HCT116 (cell line): ENCODE data around the gene EXOSC5. TPM values are rescaled to one million over a fixed set of nuclear protein-coding genes. Genes with fewer than 3 reads are reported as not detected.
"Not testable (repeated sequence)": the region's sequence is repeated elsewhere in the genome, so short reads cannot be mapped to it uniquely, and the experiment has no call there.

Experiments used
- ATAC-seq: fragments of 200-7000 bp; cut with Tn5 transposase; 2 replicates; pipeline ENCODE4 v1.9.1; 2020; ENCODE audit warnings: mild to moderate bottlenecking, moderate library complexity
- BruUV-seq: library from RNA; stranded (reverse); fragments of 400-500 nt; replicated peaks from 2 replicates; lab custom pipeline; 2021; lab: Mats Ljungman, UMichigan
- CTCF ChIA-PET: fragments of 300-600 bp; sonication (Branson Sonifier 250); formaldehyde crosslinking; loops from one replicate; lab custom pipeline; 2021; ENCODE audit warnings: antibody characterized with exemption; lab: Charles Lee
- POLR2A ChIA-PET: fragments of 300-600, 350-600 bp; sonication (Branson Sonifier 250); formaldehyde crosslinking; loops from one replicate; lab custom pipeline; 2021; ENCODE audit warnings: antibody characterized with exemption; lab: Charles Lee
- RAD21 ChIA-PET, 2 experiments: fragments of 300-600 bp; sonication (Branson Sonifier 250); formaldehyde crosslinking; loops; one replicate each; lab custom pipeline; 2023; ENCODE audit warnings: low total read pairs in 2 of 2; ENCODE audit not compliant: uncharacterized antibody in 2 of 2, unreplicated experiment in 2 of 2, low non-redundant PET in 1 of 2; lab: Charles Lee
- DNase-seq: peaks from one replicate; pipeline ENCODE4 v3.0.0-alpha.2; 2010; ENCODE audit warnings: low read depth, low spot score
- H2AFZ ChIP-seq: fragments of 200-600 bp; shearing (Covaris generic), sonication (generic); 2 replicates; pipeline ENCODE4 v1.6.1; 2017; ENCODE audit warnings: low read depth, mixed run types, mixed read lengths, antibody characterized with exemption, low read length; ENCODE audit not compliant: poor library complexity, severe bottlenecking
- H3K27ac ChIP-seq: 2 replicates; pipeline ENCODE4 v1.5.1; 2012; ENCODE audit warnings: low read depth, low read length
- H3K27me3 ChIP-seq: fragments of 200-600 bp; sonication (generic); 2 replicates; pipeline ENCODE4 v1.6.1; 2016; ENCODE audit warnings: mixed run types, low read length, mixed read lengths; ENCODE audit not compliant: insufficient read depth
- H3K36me3 ChIP-seq, 2 experiments: fragments of 200-500 bp in 1 of 2; fragments of 200-600 bp in 1 of 2; sonication (Bioruptor generic) in 1 of 2; sonication (generic) in 1 of 2; 2 replicates each; pipeline versions ENCODE4 v1.5.1 to v1.6.1; 2014 to 2016; ENCODE audit warnings: low read length in 2 of 2, inconsistent platforms in 1 of 2, mixed read lengths in 1 of 2, mixed run types in 1 of 2; ENCODE audit not compliant: insufficient read depth in 2 of 2, control insufficient read depth in 1 of 2
- H3K4me1 ChIP-seq, 2 experiments: fragments of 200-600 bp in 1 of 2; sonication (generic) in 1 of 2; 2 replicates each; pipeline versions ENCODE4 v1.5.1 to v1.6.1; 2012 to 2017; ENCODE audit warnings: low read length in 2 of 2, inconsistent platforms in 1 of 2, mild to moderate bottlenecking in 1 of 2, mixed read lengths in 1 of 2, mixed run types in 1 of 2, moderate library complexity in 1 of 2; ENCODE audit not compliant: insufficient read depth in 2 of 2, control insufficient read depth in 1 of 2
- H3K4me2 ChIP-seq: fragments of 200-600 bp; sonication (generic); 2 replicates; pipeline ENCODE4 v1.6.1; 2017; ENCODE audit warnings: mixed run types, low read length, mixed read lengths
- H3K4me3 ChIP-seq, 2 experiments: fragments of 200-600 bp in 1 of 2; sonication (generic) in 1 of 2; replicated peaks in 1 of 2; 2 replicates each; pipeline ENCODE4 v1.5.1; 2011 to 2016; ENCODE audit warnings: low read length in 2 of 2, control low read depth in 1 of 2, low read depth in 1 of 2, mild to moderate bottlenecking in 1 of 2, mixed read lengths in 1 of 2, mixed run types in 1 of 2
- H3K79me2 ChIP-seq: fragments of 200-600 bp; sonication (generic); 2 replicates; pipeline ENCODE4 v1.6.1; 2017; ENCODE audit warnings: mild to moderate bottlenecking, mixed run types, low read length, moderate library complexity, mixed read lengths; ENCODE audit not compliant: insufficient read depth
- H3K9ac ChIP-seq: fragments of 200-600 bp; sonication (generic); 2 replicates; pipeline ENCODE4 v1.6.1; 2016; ENCODE audit warnings: low read length, mixed read lengths
- H3K9me2 ChIP-seq: fragments of 200-600 bp; sonication (generic), shearing (Covaris generic); 2 replicates; pipeline ENCODE4 v1.6.1; 2017; ENCODE audit warnings: mixed run types, mild to moderate bottlenecking, moderate library complexity; ENCODE audit not compliant: insufficient read depth
- H3K9me3 ChIP-seq, 2 experiments: fragments of 200-500 bp in 1 of 2; fragments of 200-600 bp in 1 of 2; sonication (Bioruptor generic) in 1 of 2; sonication (generic) in 1 of 2; 2 replicates each; pipeline ENCODE4 v1.6.1; 2014 to 2017; ENCODE audit warnings: low read length in 2 of 2, mixed read lengths in 2 of 2, inconsistent platforms in 1 of 2, low read depth in 1 of 2, mild to moderate bottlenecking in 1 of 2, mixed run types in 1 of 2, moderate library complexity in 1 of 2; ENCODE audit not compliant: control insufficient read depth in 1 of 2, insufficient read depth in 1 of 2
- H4K20me1 ChIP-seq: fragments of 200-600 bp; sonication (generic), shearing (Covaris generic); 2 replicates; pipeline ENCODE4 v1.6.1; 2017; ENCODE audit warnings: mixed run types, mild to moderate bottlenecking, moderate library complexity; ENCODE audit not compliant: insufficient read depth
- CBX3 ChIP-seq: IDR thresholded peaks from 2 replicates; pipeline ENCODE4 v1.6.1; 2012; ENCODE audit warnings: low read depth
- EGR1 ChIP-seq: IDR thresholded peaks from 2 replicates; pipeline ENCODE4 v1.6.1; 2012; ENCODE audit warnings: low read depth
- EZH2phosphoT487 ChIP-seq: fragments of 200-600 bp; IDR thresholded peaks from 2 replicates; pipeline ENCODE4 v1.6.1; 2018; ENCODE audit warnings: antibody characterized with exemption, borderline replicate concordance
- FOSL1 ChIP-seq: IDR thresholded peaks from 2 replicates; pipeline ENCODE4 v1.6.1; 2012; ENCODE audit warnings: low read depth
- intact Hi-C: fragments of 100-400 bp; cut with micrococcal nuclease; formaldehyde crosslinking; loops from 2 replicates; pipeline ENCODE4 v1.10.0; 2022
- total RNA-seq: library from RNA; stranded (reverse); gene quantifications from one replicate; pipeline ENCODE4 v1.2.1, GENCODE V29; 2021; ENCODE audit not compliant: unreplicated experiment

Gene EXOSC5
- total RNA-seq, 1 experiment from 2014 or later, result 57.5 TPM

DNA sequence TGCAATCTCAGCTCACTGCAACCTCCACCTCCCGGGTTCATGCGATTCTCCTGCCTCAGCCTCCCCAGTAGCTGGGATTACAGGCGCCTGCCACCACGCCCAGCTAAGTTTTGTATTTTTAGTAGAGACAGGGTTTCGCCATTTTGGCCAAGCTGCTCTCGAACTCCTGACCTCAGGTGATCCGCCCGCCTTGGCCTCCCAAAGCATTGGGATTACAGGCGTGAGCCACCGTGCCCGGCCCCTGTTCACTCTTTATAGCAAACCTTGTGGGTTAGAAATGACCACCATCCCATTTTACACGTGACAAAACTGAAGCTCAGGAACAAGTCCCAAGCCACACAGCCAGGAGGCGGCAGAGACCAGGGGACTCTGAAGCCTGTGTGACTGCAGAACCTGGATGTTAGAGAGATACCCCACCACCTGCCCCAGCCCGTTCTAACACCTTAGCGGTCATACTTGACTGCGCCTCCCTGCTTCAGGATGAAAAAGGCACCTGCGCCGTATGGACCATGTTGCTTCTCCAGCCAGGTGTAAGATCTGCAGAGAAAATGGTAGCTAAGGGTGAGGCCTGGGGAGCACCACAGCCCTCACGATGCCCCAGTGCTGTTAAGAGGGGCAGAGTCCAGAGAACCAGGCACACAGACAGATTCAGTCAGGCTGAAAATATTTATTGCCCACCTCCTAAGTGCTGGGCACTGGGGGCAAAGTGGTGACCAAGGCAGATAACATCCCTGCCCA, 38.9 kb upstream of the EXOSC5 start:
- ChIA-PET RAD21 (no interaction called here), POLR2A (no interaction called here)
- H3K36me3 ChIP-seq, result peaks cover 0 to 18% of the 10 kb centered on the region in 2 experiments; a peak in 3 of 4 replicates

DNA sequence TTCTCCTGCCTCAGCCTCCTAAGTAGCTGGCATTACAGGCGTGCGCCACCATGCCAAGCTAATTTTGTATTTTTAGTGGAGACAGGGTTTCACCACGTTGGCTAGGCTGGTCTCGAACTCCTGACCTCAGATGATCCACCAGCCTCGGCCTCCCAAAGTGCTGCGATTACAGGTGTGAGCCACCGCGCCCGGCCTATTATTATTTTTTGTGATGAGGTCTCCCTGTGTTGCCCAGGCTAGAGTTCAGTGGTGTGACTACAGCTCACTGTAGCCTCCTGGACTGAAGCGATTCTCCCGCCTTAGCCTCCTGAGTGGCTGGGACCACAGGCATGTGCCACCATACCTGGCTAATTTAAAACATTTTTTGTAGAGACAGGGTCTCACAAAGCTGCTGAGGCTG, 38.2 kb upstream of the EXOSC5 start:
- DNase-seq, BruUV-seq, H4K20me1 ChIP-seq, H3K9me3 ChIP-seq, ATAC-seq, RAD21 ChIA-PET, H3K27me3 ChIP-seq, intact Hi-C loops, H2AFZ ChIP-seq, H3K9ac ChIP-seq, H3K4me3 ChIP-seq, POLR2A ChIA-PET, H3K9me2 ChIP-seq, H3K27ac ChIP-seq, H3K4me2 ChIP-seq: not testable (repeated sequence)
- H3K79me2 ChIP-seq, result peaks cover 17% of the 10 kb centered on the region
- peaks cover 10 to 11% of the 10 kb centered on the region in 2 experiments for H3K4me1 ChIP-seq
- peaks cover 0 to 18% of the 10 kb centered on the region in 2 experiments; a peak in 3 of 4 replicates for H3K36me3 ChIP-seq
- CTCF ChIA-PET, result interaction anchor here (1.2 kb wide), 1 partner anchor 135 kb away, joined by 3 read pairs; no protein-coding TSS in a partner anchor

More for the DNA sequence above, 38.9 kb upstream of the EXOSC5 start:
- ATAC-seq (no peak), DNase-seq (no peak)
- CTCF ChIA-PET, result interaction anchor here (1.2 kb wide), 1 partner anchor 134 kb away, joined by 3 read pairs; no protein-coding TSS in a partner anchor
- peaks cover 17% of the 10 kb centered on the region for H3K79me2 ChIP-seq
- no peak overlapping the region for H3K9ac ChIP-seq
- H3K4me2 ChIP-seq, result no peak overlapping the region
- H2AFZ ChIP-seq, result no peak overlapping the region
- H3K4me3 ChIP-seq, result no peak overlapping the region
- H3K4me1 ChIP-seq, result peaks cover 10 to 12% of the 10 kb centered on the region in 2 experiments
- no peaks in the 10 kb centered on the region for H3K27me3 ChIP-seq
- H4K20me1 ChIP-seq, result no peaks in the 10 kb centered on the region
- H3K9me2 ChIP-seq, result no peaks in the 10 kb centered on the region
- H3K9me3 ChIP-seq, result no peaks in the 10 kb centered on the region
- no peak overlapping the region for H3K27ac ChIP-seq
- BruUV-seq, result no TSS peak
- TF ChIP-seq FOSL1, result no peak
- TF ChIP-seq EZH2phosphoT487, result no peak
- no peak for TF ChIP-seq EGR1
- no peak for TF ChIP-seq CBX3
- intact Hi-C loops, result no loop called here
